ENCODE data around the gene ITGAX.
"Not testable (repeated sequence)": the region's sequence is repeated elsewhere in the genome, so short reads cannot be mapped to it uniquely, and the experiment has no call there.

Gene ITGAX

GRCh38 chr16:31354394-31355291 is at the start of gene ITGAX:
TSS of gene ITGAX (plus strand) at chr16:31355176. CDS start at chr16:31355255, 79 bp downstream.
- DNase-seq = no peak

- DNase-seq = no peak
Observed at GRCh38 chr16:31305219-31305618, 49.8 kb upstream of the ITGAX start.

GRCh38 chr16:31308381-31308780 is 46.6 kb upstream of the ITGAX start:
- not testable (repeated sequence) for DNase-seq

GRCh38 chr16:31322500-31322899 is 32.5 kb upstream of the ITGAX start:
- DNase-seq = no peak

- DNase-seq = no peak
Observed at GRCh38 chr16:31323959-31324629, 30.9 kb upstream of the ITGAX start.

- no peak for DNase-seq
Observed at GRCh38 chr16:31325171-31325570, 29.8 kb upstream of the ITGAX start.

- DNase-seq = no peak
Observed at GRCh38 chr16:31327646-31328225, 27.2 kb upstream of the ITGAX start.

- no peak for DNase-seq
Observed at GRCh38 chr16:31328322-31329052, 26.5 kb upstream of the ITGAX start.

GRCh38 chr16:31329671-31330552 is 25.1 kb upstream of the ITGAX start:
- DNase-seq = no peak

- no peak for DNase-seq
Observed at GRCh38 chr16:31330553-31330890, 24.5 kb upstream of the ITGAX start.

GRCh38 chr16:31331141-31331764 is 23.7 kb upstream of the ITGAX start:
- DNase-seq = no peak

- no peak for DNase-seq
Observed at GRCh38 chr16:31331807-31332301, 23.1 kb upstream of the ITGAX start.

- no peak for DNase-seq
Observed at GRCh38 chr16:31332544-31332943, 22.4 kb upstream of the ITGAX start.

- no peak for DNase-seq
Observed at GRCh38 chr16:31333686-31334649, 21.0 kb upstream of the ITGAX start.

GRCh38 chr16:31334934-31335333 is 20.0 kb upstream of the ITGAX start:
- DNase-seq = no peak

GRCh38 chr16:31335431-31335830 is 19.5 kb upstream of the ITGAX start:
- DNase-seq = no peak

GRCh38 chr16:31338166-31338685 is 16.8 kb upstream of the ITGAX start:
- DNase-seq = not testable (repeated sequence)

- DNase-seq = no peak
Observed at GRCh38 chr16:31344712-31345111, 10.3 kb upstream of the ITGAX start.

- DNase-seq = no peak
Observed at GRCh38 chr16:31347445-31347844, 7.5 kb upstream of the ITGAX start.

- no peak for DNase-seq
Observed at GRCh38 chr16:31348579-31348978, 6.4 kb upstream of the ITGAX start.

All from NCI-H2171 treated with DMSO at 0.1 percent for 48 hours (cell line).